K562 (cell line): ENCODE measurements around the gene ATP5PD. TPM values are rescaled to one million over a fixed set of nuclear protein-coding genes. Genes with fewer than 3 reads are reported as not detected.

Experiments used
- ATAC-seq: fragments of 200-7000 bp; cut with Tn5 transposase; 3 replicates; pipeline ENCODE4 v1.9.1; 2020; ENCODE audit warnings: moderate library complexity
- BruUV-seq: library from RNA; stranded (reverse); fragments of 400-500 nt; replicated peaks from 2 replicates; lab custom pipeline; 2021; lab: Mats Ljungman, UMichigan
- CTCF ChIA-PET: fragments of 300-600 bp; formaldehyde crosslinking; extraction: SDS; loops from one replicate; lab custom pipeline; 2021; ENCODE audit warnings: low intra/inter-chr PET ratio; lab: Yijun Ruan, JAX
- POLR2A ChIA-PET: fragments of 300-600, 350-650 bp; sonication (Branson Sonifier 250); formaldehyde crosslinking; extraction: SDS; loops from one replicate; lab custom pipeline; 2021; ENCODE audit warnings: antibody characterized with exemption, inconsistent platforms; lab: Yijun Ruan, JAX
- DNase-seq, 4 experiments: peaks; one replicate each; pipeline versions ENCODE4 v3.0.0 to v3.0.0-alpha.2; 2011 to 2018; ENCODE audit warnings: low spot score in 3 of 4, mixed read lengths in 3 of 4; ENCODE audit errors: extremely low read depth in 1 of 4
- FAIRE-seq: peaks from 2 replicates; lab custom pipeline; 2011; peaks lifted over from hg19 to GRCh38; lab: Jason Lieb, UNC
- H2AFZ ChIP-seq: 2 replicates; pipeline ENCODE4 v1.6.0; 2011; ENCODE audit warnings: low read depth, low read length, control low read depth, inconsistent platforms
- H3K27ac ChIP-seq: fragments of 200-600 bp; 3 replicates; pipeline ENCODE4 v1.8.0; 2011; ENCODE audit warnings: low read depth, mild to moderate bottlenecking, control low read depth, inconsistent platforms, low read length, moderate library complexity, mixed read lengths; ENCODE audit errors: extremely low read depth
- H3K27me3 ChIP-seq, 2 experiments: fragments of 300-600 bp in 1 of 2; 2 replicates in 1 of 2; 3 replicates in 1 of 2; pipeline versions ENCODE4 v1.6.0 to v1.8.0; 2011; ENCODE audit warnings: inconsistent platforms in 2 of 2, low read length in 2 of 2, mild to moderate bottlenecking in 1 of 2, mixed read lengths in 1 of 2, moderate library complexity in 1 of 2; ENCODE audit not compliant: control insufficient read depth in 2 of 2, insufficient read depth in 2 of 2
- H3K36me3 ChIP-seq: fragments of 300-600 bp; 3 replicates; pipeline ENCODE4 v1.8.0; 2011; ENCODE audit warnings: mild to moderate bottlenecking, low read length, inconsistent platforms; ENCODE audit not compliant: control insufficient read depth, insufficient read depth
- H3K4me1 ChIP-seq, 2 experiments: fragments of 200-600 bp in 1 of 2; replicated peaks in 1 of 2; 2 replicates in 1 of 2; 3 replicates in 1 of 2; pipeline versions ENCODE4 v1.5.1 to v1.8.0; 2011; ENCODE audit warnings: inconsistent platforms in 2 of 2, low read length in 2 of 2, mild to moderate bottlenecking in 1 of 2, mixed read lengths in 1 of 2, moderate library complexity in 1 of 2; ENCODE audit not compliant: control insufficient read depth in 2 of 2, insufficient read depth in 2 of 2
- H3K4me2 ChIP-seq: 2 replicates; pipeline ENCODE4 v1.6.1; 2011; ENCODE audit warnings: low read length, control low read depth, inconsistent platforms, mixed read lengths; ENCODE audit not compliant: insufficient read depth
- H3K4me3 ChIP-seq: fragments of 200-600 bp; sonication (generic), shearing (Covaris generic); 2 replicates; pipeline ENCODE4 v1.5.1; 2016; ENCODE audit warnings: control low read depth, inconsistent platforms
- H3K79me2 ChIP-seq: fragments of 200-600 bp; 3 replicates; pipeline ENCODE4 v1.8.0; 2011; ENCODE audit warnings: low read length, inconsistent platforms; ENCODE audit not compliant: control insufficient read depth, insufficient read depth
- H3K9ac ChIP-seq, 2 experiments: 2 replicates each; pipeline versions ENCODE4 v1.6.0 to v1.6.1; 2011; ENCODE audit warnings: low read depth in 2 of 2, low read length in 2 of 2, control low read depth in 1 of 2, inconsistent platforms in 1 of 2, mild to moderate bottlenecking in 1 of 2, mixed read lengths in 1 of 2; ENCODE audit not compliant: insufficient read depth in 1 of 2
- H3K9me1 ChIP-seq: one replicate; pipeline ENCODE4 v1.6.0; 2011; ENCODE audit warnings: inconsistent platforms, mild to moderate bottlenecking, low read length, moderate library complexity; ENCODE audit not compliant: control insufficient read depth, insufficient read depth
- H3K9me3 ChIP-seq: replicated peaks from 2 replicates; pipeline ENCODE4 v1.5.1; 2011; ENCODE audit warnings: low read depth, low read length, inconsistent platforms; ENCODE audit not compliant: control insufficient read depth, insufficient read depth
- H4K20me1 ChIP-seq: replicated peaks from 2 replicates; pipeline ENCODE4 v1.6.1; 2011; ENCODE audit warnings: low read length, inconsistent platforms, mixed read lengths; ENCODE audit not compliant: control insufficient read depth, insufficient read depth
- BMI1 ChIP-seq: fragments of 150-350 bp; IDR thresholded peaks from 2 replicates; pipeline ENCODE4 v1.6.1; 2014; ENCODE audit warnings: low read length
- CBX1 ChIP-seq: sonication (generic); IDR thresholded peaks from 2 replicates; pipeline ENCODE4 v1.6.1; 2016; ENCODE audit warnings: antibody characterized with exemption, low read depth, mild to moderate bottlenecking
- GTF2F1 ChIP-seq: IDR thresholded peaks from 2 replicates; pipeline ENCODE4 v1.6.1; 2011; ENCODE audit warnings: low read depth, low read length, improper control_type of control experiment
- MXI1 ChIP-seq: IDR thresholded peaks from 2 replicates; pipeline ENCODE4 v1.6.1; 2011; ENCODE audit warnings: low read depth, mild to moderate bottlenecking, improper control_type of control experiment, low read length
- NR3C1 ChIP-seq: sonication (generic); formaldehyde crosslinking; IDR thresholded peaks from 2 replicates; pipeline ENCODE4 v1.8.1; 2022; ENCODE audit warnings: missing genetic modification reagents
- POLR2B ChIP-seq: fragments of 450-650 bp; IDR thresholded peaks from 2 replicates; pipeline ENCODE4 v1.6.1; 2018; ENCODE audit warnings: low read depth; ENCODE audit not compliant: partially characterized antibody
- SREBF2 ChIP-seq: sonication (generic); formaldehyde crosslinking; IDR thresholded peaks from 2 replicates; pipeline ENCODE4 v1.4.0; 2020; ENCODE audit warnings: mild to moderate bottlenecking, missing genetic modification reagents
- STAT5B ChIP-seq: fragments of 250-450 bp; sonication (Bioruptor Pico); IDR thresholded peaks from 2 replicates; pipeline ENCODE4 v1.8.0; 2021; ENCODE audit warnings: mild to moderate bottlenecking, inconsistent platforms
- TSC22D4 ChIP-seq: fragments of 450-650 bp; IDR thresholded peaks from 2 replicates; pipeline ENCODE4 v1.6.1; 2016; ENCODE audit warnings: missing genetic modification characterization, missing biosample characterization, control low read depth
- U2AF1 ChIP-seq: fragments of 200-400 bp; formaldehyde crosslinking; optimal IDR thresholded peaks from 2 replicates; pipeline ENCODE3; 2017; ENCODE audit warnings: mild to moderate bottlenecking, low read depth, low read length, moderate library complexity
- ZNF253 ChIP-seq: fragments of 250-450 bp; sonication (Bioruptor Pico); conservative IDR thresholded peaks from 2 replicates; pipeline ENCODE4 v1.6.1; 2021; ENCODE audit warnings: mild to moderate bottlenecking
- ZNF282 ChIP-seq: sonication (generic); formaldehyde crosslinking; IDR thresholded peaks from 2 replicates; pipeline ENCODE4 v1.8.1; 2023; ENCODE audit warnings: missing genetic modification reagents
- ZNF316 ChIP-seq: fragments of 450-650 bp; IDR thresholded peaks from 2 replicates; pipeline ENCODE4 v1.6.1; 2016
- ZNF431 ChIP-seq: sonication (generic); formaldehyde crosslinking; IDR thresholded peaks from 2 replicates; pipeline ENCODE4 v1.8.0; 2022; ENCODE audit warnings: mild to moderate bottlenecking, missing genetic modification reagents
- WGBS: fragments of 100-300 bp; shearing (Covaris generic); methylation state at CpG from one replicate; pipeline ENCODE4 v1.1.6; 2016; ENCODE audit warnings: low coverage, mixed read lengths; ENCODE audit not compliant: insufficient coverage; ENCODE audit errors: missing lambda C conversion rate; 5-methylcytosine and 5-hydroxymethylcytosine counted together
- in situ Hi-C: fragments of 300-500 bp; cut with MboI; formaldehyde crosslinking; loops from 4 replicates; pipeline ENCODE4 v1.15.0; 2018; ENCODE audit warnings: inconsistent platforms, mixed read lengths
- intact Hi-C: fragments of 100-400 bp; cut with micrococcal nuclease; formaldehyde crosslinking; loops from 2 replicates; pipeline ENCODE4 v1.14.2; 2022
- polyA plus RNA-seq, 8 experiments: library from polyadenylated mRNA; depleted of rRNA in 4 of 8; stranded (reverse) in 5 of 8; unstranded in 3 of 8; fragments of >200 nt; fragmentation: Nextera tagmentation in 2 of 8; fragmentation: Illumina TruSeq in 1 of 8; extraction: Ambion mirVana in 2 of 8; extraction: Trizol in 1 of 8; gene quantifications; 2 replicates each; pipeline versions ENCODE4 v1.2.1 to v1.2.3, GENCODE V29; 2011 to 2014; ENCODE audit warnings: inconsistent platforms in 1 of 8, missing spikeins in 1 of 8
- total RNA-seq, 7 experiments: library from RNA; depleted of rRNA in 6 of 7; stranded (reverse); fragments of >200 nt in 6 of 7; fragmentation: Illumina TruSeq in 2 of 7; extraction: Trizol in 2 of 7; gene quantifications; 2 replicates each; pipeline versions ENCODE4 v1.2.1 to v1.2.3, GENCODE V29; 2011 to 2021; ENCODE audit warnings: low replicate concordance in 1 of 7
- TF ChIP-seq, protein P1 (sequence below): IDR thresholded peaks from 3 replicates; pipeline ENCODE4 v1.6.1; 2011; ENCODE audit warnings: borderline replicate concordance, mild to moderate bottlenecking; ENCODE audit not compliant: insufficient read length, insufficient read depth
- TF ChIP-seq, protein P2 (sequence below): fragments of 450-650 bp; formaldehyde crosslinking; IDR thresholded peaks from 2 replicates; pipeline ENCODE4 v1.4.0; 2020; ENCODE audit warnings: mild to moderate bottlenecking, moderate library complexity
- TF ChIP-seq, protein P3 (sequence below): fragments of 450-650 bp; IDR thresholded peaks from 2 replicates; pipeline ENCODE4 v1.6.1; 2018; ENCODE audit warnings: mild to moderate bottlenecking, low read depth; ENCODE audit not compliant: partially characterized antibody
- TF ChIP-seq, protein P4 (sequence below): fragments of 250-450 bp; sonication (Bioruptor Pico); IDR thresholded peaks from 2 replicates; pipeline ENCODE4 v1.4.0; 2020

ATP5PD gene
- total and polyA plus RNA-seq, 9 of the 15 experiments (the other 6 are each of a cell fraction or from before 2014, with no cell fraction given): 271 to 828 (median 432) TPM

DNA sequence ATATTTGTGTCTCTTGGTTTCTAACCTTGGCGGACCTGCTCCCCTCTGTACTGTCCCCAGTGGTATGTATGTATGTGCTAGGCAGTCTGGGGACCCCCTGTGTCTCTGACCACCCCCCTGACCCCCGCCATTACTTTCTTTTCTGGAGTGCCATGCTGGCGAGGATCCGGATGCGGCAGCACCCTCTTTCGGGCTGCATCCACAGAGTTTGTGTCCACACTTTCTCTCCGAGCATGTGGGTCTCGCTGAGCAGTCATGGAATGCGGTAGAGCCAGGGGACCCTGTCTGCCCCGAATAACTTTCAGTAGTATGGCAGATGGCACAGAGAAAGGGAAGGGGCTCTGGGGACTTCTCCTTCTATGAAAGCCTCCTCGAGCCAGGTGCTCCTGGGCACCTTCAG, 17.3 kb upstream of the ATP5PD start:
- TSS peak; percentile 35 for BruUV-seq
- 82% methylated on average over 11 of the region's 11 CpGs for WGBS
- H3K4me2 ChIP-seq: no peak overlapping the region
- H3K27me3 ChIP-seq: no peaks in the 10 kb centered on the region
- intact Hi-C loops: no loop called here
- H3K79me2 ChIP-seq: no peaks in the 10 kb centered on the region
- ChIA-PET POLR2A (interaction anchor here (1.2 to 2.0 kb wide), 3 partner anchors 10 to 16 kb away, joined by 3 to 11 read pairs (median 5); no protein-coding TSS in a partner anchor), CTCF (interaction anchor here (0.5 kb wide), 1 partner anchor 134 kb away, joined by 3 read pairs; no protein-coding TSS in a partner anchor)
- no peak for ATAC-seq
- no peak for TF ChIP-seq U2AF1
- TF ChIP-seq, protein P1, sequence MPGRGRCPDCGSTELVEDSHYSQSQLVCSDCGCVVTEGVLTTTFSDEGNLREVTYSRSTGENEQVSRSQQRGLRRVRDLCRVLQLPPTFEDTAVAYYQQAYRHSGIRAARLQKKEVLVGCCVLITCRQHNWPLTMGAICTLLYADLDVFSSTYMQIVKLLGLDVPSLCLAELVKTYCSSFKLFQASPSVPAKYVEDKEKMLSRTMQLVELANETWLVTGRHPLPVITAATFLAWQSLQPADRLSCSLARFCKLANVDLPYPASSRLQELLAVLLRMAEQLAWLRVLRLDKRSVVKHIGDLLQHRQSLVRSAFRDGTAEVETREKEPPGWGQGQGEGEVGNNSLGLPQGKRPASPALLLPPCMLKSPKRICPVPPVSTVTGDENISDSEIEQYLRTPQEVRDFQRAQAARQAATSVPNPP: no peak
- no peak for TF ChIP-seq SREBF2 (CRISPR knock-in tag)
- TF ChIP-seq CBX1: no peak
- no peak for TF ChIP-seq ZNF431 (CRISPR knock-in tag)
- no peak for TF ChIP-seq ZNF282 (CRISPR knock-in tag)
- TF ChIP-seq STAT5B (CRISPR knock-in tag): no peak
- TF ChIP-seq GTF2F1: no peak
- TF ChIP-seq, protein P2, sequence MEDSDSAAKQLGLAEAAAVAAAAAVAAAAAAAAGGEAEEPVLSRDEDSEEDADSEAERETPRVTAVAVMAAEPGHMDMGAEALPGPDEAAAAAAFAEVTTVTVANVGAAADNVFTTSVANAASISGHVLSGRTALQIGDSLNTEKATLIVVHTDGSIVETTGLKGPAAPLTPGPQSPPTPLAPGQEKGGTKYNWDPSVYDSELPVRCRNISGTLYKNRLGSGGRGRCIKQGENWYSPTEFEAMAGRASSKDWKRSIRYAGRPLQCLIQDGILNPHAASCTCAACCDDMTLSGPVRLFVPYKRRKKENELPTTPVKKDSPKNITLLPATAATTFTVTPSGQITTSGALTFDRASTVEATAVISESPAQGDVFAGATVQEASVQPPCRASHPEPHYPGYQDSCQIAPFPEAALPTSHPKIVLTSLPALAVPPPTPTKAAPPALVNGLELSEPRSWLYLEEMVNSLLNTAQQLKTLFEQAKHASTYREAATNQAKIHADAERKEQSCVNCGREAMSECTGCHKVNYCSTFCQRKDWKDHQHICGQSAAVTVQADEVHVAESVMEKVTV: no peak
- TF ChIP-seq NR3C1 (CRISPR knock-in tag): no peak
- TF ChIP-seq BMI1: no peak
- TF ChIP-seq ZNF316: no peak
- no peak for TF ChIP-seq TSC22D4 (tag)
- TF ChIP-seq, protein P3, sequence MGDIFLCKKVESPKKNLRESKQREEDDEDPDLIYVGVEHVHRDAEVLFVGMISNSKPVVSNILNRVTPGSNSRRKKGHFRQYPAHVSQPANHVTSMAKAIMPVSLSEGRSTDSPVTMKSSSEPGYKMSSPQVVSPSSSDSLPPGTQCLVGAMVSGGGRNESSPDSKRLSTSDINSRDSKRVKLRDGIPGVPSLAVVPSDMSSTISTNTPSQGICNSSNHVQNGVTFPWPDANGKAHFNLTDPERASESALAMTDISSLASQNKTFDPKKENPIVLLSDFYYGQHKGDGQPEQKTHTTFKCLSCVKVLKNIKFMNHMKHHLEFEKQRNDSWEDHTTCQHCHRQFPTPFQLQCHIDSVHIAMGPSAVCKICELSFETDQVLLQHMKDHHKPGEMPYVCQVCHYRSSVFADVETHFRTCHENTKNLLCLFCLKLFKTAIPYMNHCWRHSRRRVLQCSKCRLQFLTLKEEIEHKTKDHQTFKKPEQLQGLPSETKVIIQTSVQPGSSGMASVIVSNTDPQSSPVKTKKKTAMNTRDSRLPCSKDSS: no peak
- TF ChIP-seq, protein P4, sequence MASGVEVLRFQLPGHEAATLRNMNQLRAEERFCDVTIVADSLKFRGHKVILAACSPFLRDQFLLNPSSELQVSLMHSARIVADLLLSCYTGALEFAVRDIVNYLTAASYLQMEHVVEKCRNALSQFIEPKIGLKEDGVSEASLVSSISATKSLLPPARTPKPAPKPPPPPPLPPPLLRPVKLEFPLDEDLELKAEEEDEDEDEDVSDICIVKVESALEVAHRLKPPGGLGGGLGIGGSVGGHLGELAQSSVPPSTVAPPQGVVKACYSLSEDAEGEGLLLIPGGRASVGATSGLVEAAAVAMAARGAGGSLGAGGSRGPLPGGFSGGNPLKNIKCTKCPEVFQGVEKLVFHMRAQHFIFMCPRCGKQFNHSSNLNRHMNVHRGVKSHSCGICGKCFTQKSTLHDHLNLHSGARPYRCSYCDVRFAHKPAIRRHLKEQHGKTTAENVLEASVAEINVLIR (CRISPR knock-in tag): no peak
- no peak for TF ChIP-seq POLR2B
- no peak for TF ChIP-seq ZNF253 (CRISPR knock-in tag)
- TF ChIP-seq MXI1: no peak
- H4K20me1 ChIP-seq: 0 out of 2 replicates have a peak, but pooled peaks cover 3% of the 10 kb centered on the region
- no peak overlapping the region for H2AFZ ChIP-seq
- in situ Hi-C loops: loop anchor here (5.0 kb wide), 1 partner anchor 48 kb away; no protein-coding TSS in a partner anchor
- H3K27ac ChIP-seq: no peak overlapping the region
- no peak overlapping the region for H3K9ac ChIP-seq
- H3K4me3 ChIP-seq: no peak overlapping the region
- no peaks in the 10 kb centered on the region for H3K9me3 ChIP-seq
- H3K9me1 ChIP-seq: no peaks in the 10 kb centered on the region
- peaks cover 60% of the 10 kb centered on the region for H3K36me3 ChIP-seq
- peaks cover 0 to 3% of the 10 kb centered on the region in 2 experiments; a peak in 3 of 5 replicates for H3K4me1 ChIP-seq
- no peak for FAIRE-seq
- peak in 1 of 4 experiments; percentile 8 for DNase-seq
